Measurements from ENCODE around the gene ATP5MC2.
"Not testable (repeated sequence)": the region's sequence is repeated elsewhere in the genome, so short reads cannot be mapped to it uniquely, and the experiment has no call there.

The ATP5MC2 gene

DNA sequence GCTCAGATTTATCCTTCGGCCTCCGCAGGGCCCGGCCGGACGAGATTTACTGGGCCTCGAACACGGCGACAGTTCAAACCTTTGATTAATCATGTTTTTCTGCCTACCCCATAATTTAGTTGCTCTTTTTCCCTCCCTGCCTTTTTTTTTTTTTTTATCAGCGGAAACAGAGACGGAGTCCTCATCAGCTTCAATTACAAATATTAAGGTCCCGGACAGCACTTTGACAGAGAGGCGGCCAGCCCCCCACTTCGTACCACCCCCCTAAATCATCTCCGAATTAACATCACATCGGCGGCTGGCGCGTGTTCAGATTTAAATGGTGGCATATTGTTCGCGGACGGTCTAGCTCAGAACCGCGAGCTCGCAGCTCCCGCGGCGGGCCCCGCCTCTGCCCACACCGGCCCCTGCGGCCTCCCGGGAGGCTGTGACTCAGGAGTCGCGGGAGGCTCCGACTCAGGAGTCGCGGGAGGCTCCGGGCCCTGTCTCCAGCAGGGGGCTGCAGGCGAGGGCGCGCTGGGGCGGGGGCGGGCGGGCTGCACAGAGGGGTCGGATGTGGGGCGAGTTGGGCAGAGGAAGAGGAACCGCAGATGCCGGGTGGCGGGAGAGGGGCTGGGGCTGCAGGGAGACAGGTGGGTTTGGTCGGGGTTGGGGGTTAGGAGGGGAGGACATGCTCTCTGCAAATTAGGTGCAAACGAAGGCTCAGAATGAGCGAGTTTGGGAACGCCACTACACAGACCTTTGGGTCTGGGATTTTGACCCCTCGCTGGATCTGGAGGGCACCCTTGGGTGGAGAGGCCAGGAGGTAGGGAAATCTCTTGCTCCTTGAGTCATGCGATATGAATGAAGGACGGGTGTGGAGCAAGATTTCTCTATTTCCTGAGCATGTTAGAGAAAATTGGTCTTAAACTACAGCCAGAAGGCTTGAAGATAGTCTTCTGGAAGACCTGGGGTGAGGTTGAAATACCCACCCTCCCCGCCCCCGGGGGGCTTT is 19.6 kb upstream of the ATP5MC2 start:
- DNase-seq: peak in 14 of 56 donors; percentile 8 to 60 (median 22)

DNA sequence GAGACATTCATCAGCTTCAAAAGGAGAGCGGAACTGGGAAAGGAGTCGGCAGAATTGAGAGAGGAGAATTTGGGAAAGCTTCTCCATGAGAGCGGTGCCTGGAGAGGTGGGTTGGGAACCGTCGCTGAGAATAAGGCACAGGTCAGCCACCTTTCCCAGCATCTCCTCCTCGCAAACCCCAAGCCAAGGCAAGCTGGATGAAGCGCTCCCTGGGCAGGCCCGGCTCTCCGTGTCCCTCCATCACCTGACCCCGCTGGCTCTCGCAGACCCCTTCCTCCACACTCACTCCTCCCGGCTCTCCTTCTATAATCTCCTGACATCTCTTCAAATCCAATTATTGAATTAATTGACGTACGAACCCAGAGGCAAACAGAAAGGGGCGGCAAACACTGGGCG is 18.9 kb upstream of the ATP5MC2 start:
- no peak for DNase-seq

DNA sequence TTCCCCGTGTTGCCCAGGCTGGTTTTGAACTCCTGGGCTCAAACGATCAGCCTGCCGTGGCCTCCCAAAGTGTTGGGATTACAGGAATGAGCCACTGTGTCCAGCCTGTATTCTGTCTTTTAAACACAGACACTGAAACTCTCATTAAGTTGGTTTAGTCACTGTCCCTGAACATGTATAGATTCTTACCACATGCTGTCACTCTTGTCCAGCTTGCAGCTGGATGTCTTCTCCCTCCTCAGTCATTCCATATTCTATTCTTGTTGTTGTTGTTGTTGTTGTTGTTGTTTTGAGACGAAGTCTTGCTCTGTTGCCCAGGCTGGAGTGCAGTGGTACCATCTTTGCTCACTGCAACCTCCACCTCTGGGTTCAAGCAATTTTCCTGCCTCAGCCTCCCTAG is 12.3 kb upstream of the ATP5MC2 start:
- no peak for DNase-seq

DNA sequence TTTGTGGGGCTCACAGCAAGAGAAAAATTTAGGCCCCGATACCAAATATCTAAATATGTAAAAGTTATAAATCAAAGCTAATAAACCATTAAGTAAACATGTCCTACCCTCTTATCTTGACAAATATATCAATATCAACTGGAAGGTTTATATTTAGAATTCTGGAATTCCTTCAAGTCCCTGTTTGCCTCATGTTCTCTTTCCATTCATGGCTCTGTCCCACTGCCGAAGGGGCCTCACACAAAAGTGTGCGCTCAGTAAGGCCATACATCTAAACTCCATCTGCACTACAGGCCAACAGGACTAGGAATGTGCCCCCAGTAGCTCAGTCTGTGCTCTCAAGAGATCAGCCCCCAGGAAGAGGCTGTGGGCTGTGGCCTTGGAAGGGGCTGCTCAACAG is 10.6 kb upstream of the ATP5MC2 start:
- DNase-seq: no peak

DNA sequence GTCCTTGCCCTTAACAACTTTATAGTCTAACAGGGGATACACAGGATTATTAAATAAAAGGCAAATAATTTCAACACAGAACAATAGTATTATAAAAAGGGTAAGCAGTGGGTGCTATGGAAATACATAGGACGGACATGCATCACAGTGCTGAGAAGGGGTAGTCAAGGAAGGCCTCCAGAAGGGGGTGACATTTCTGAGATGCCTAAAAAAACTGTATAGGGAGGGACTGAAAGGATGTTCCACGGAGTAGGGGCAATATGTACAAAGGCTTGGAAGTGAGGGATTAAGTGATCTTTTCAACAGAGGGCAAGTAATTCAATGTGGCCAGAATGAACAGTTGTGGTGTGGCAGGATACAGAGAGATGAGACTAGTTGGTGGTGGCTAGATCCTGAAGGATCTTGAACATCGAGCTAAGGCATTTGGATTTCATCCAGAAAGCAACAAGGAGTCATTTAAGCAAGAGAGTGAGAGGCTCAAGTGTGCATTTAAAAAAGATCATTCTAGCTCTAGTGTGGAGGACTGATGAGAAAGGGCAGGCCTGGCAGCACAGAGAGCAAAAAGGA is 8.9 kb upstream of the ATP5MC2 start:
- DNase-seq: no peak

DNA sequence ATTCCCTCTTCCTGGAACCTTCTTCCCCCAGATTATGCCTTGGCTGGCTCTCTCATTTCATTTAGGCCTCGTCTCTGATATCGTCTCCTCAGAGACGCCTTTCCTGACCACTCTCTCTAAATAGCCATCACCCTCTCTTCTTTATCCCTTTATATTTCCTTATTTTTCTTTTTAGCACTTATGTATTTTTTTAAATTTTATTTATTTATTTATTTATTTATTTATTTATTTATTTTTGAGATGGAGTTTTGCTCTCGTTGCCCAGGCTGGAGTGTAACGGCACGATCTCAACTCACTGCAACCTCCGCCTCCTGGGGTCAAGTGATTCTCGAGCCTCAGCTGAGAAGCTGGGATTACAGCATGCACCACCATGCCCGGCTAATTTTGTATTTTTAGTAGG is 8.1 kb upstream of the ATP5MC2 start:
- DNase-seq: no peak

DNA sequence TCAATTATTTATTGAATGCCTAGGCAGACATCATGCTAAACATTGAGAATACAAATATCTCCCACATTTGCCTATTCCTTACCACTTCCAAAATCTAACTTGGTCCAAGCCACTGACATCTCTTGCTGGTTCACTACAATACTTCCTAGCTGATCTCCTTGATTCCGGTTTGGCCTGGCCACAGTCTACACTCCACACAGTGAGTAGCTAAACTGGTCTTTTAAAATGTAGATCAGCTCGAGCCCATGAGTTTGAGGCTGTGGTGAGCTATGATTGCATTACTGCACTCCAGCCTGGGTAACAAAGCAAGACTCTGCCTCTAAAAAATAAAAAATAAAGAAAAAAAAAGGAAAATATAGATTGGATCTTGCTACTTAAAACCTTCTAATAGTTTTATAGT is 7.6 kb upstream of the ATP5MC2 start:
- DNase-seq: no peak

DNA sequence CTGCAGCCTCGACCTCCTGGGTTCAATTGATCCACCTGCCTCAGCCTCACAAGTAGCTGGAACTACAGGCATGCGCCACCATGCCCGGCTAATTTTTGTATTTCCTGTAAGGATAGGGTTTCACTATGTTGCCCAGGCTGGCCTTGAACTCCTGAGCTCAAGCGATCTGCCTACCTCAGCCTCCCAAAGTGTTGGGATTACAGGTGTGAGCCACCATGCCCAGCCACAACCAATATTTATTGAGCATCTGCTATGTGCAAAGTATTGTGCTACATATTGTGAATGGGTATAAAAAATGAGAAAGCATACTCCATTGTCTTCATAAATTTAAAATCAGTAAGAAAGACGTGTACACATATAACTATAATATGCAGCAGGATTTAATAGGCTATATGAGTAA is 4.2 kb upstream of the ATP5MC2 start:
- not testable (repeated sequence) for DNase-seq

DNA sequence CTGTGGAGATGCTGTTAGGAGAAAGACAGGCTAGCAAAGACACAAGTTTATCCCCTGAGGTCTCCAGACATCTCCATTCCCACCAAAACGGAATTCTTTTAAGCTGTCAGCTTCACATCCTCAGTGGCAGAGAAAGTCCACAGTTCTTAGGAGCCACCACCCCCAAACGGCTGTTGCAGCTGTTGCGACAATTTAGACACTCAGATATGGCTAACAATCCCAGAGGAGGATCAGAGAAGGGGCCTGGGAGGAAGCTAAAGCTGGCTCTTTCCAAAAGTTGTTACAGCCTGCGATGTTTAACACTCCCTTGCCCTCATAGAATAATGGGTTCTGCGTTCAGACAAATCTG is 1.9 kb upstream of the ATP5MC2 start:
- peak in 23 of 56 donors; percentile 22 to 80 (median 52) for DNase-seq

DNA sequence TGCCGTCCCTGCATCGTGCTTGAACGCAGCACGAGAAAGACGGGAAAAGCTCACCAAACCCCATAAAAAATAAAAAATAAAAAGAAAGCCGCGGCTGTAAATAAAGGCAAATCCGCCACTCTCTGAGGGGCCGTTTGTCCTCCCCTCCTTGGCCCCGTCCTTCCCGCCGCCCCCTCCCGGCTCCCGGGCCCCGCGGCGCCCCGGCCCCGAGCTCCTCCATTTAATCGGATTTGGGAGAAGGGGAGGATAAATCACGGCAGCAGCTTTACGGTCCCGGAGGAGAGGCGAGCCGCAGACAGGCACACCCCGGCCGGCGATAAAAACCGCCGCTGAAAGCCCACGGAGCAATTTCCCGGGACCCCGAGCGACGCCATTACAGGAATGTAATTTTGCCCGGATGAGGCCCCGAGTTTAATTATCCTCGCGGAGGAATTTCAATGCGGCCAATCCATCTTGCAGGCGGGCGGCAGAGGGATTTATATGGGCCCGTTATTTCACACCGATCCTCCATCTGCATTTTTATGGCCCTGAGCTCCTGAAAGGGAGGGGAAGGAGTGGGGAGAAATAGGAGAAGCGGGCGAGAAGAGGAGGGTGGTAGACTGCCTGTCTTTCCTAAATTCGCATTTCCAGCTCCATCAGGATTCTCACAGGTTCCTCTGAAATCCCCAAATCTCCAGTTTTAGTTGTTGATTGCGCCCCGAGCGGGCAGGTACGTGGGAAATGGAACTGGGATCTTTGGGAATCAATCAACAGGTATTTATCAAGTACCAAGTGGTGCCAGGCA is 1.3 kb upstream of the ATP5MC2 start:
- DNase-seq: peak in 41 of 56 donors; percentile 16 to 80 (median 59)

DNA sequence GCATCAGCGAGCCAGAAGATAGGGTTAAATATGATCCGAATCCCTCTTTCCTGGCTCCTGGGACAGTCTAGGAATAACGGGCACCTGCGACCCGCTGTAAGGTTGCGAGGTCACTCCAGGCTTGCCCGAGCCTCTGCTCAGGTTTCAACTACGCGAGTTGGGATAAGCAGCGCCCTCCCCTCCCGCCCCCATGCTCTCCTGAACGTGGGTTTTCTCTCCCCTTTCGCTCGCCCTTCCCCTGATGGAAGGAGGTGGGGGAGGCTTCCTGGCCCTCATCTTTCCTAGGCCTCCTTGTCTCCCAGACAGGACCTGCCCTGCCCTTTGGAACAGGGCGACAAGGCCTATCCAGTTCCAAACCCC is 753 bp upstream of the ATP5MC2 start:
- peak in 44 of 56 donors; percentile 20 to 84 (median 70) for DNase-seq

DNA sequence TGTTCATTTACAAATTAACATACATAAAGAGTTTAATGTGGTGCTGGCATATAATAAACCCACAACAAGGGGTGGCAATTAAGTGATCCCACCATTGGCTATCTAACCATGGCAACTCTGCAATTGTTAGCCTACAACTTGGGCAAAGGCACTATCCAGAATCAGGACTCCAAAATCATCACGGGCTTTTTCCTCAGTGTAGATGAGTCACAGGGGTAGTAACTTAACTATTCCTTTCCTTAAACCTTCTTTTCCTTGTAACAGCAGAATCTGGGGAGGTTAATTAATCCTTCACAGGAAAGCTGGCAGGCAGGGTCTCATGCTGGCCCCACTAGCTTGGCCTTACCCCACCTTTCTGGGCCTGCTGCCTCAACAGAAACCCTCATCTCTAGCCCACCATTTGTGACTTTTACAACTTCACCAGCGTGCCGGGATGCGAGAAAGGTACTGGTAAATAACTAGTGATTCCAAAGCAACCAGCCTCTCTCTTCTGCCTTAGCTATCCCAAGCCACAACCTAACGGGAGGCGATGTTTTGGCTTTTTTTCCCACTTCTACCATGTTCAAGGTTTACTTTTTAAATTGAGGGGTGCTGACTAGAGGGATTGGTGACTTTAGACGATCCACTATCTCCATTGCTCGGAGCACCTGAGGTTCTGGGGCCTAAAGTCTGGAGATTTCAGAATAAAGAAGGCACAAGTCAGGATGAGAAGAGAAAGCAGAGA is 744 bp downstream of the ATP5MC2 start:
- no peak for DNase-seq

DNA sequence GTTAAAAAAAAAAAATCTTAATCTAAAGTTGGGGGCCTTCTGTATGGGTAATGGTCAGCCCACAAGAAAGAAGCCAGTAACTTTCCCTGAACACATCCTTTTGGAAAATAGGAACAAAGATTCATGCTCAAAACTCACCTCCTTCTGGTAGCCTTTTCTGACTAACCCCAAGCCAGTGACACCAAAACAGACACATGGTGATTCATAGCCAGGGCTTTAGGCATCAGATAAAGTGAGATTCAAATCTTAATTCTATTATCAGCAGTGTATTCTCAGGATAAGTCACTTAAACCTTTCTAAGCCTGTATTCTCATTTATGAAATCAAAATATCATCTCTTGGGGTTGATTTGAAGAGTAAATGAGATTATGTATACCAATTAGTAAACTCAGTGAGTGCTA is 4.9 kb downstream of the ATP5MC2 start:
- DNase-seq: no peak

DNA sequence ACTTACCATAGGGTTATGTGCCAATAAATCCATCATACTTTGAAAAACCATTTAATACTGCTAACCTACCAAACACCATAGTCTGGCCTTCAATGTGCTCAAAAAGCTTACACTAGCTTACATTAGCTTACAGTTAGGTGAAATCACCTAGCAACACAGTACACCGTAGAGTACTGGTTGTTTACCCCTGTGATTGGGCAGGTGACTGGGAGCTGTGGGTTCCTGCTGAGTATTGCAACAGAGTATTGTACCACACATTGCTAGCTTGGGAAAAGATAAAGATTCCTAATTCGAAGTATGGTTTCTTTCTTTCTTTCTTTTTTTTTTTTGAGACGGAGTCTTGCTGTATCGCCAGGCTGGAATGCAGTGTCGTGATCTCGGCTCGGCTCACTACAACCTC is 5.6 kb downstream of the ATP5MC2 start:
- no peak for DNase-seq

DNA sequence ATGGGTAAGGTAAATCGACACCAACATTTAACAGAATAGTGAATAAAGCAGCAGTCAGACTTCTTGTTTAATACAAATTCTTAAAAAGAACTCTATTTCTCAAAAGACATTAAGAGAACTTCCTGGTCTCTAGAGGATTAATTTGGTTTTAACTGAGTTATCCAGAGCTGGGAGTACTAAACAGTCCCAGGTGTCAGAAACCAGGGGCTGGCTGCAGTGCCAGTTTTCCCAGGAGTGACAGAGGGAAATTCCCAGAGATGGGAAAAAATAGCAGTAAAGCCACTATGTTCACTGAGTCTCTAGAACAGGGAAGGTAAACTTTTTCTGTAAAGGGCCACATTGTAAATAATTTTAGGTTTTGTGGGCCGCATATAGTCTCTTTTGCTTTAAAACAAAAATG is 8.8 kb downstream of the ATP5MC2 start:
- no peak for DNase-seq

DNA sequence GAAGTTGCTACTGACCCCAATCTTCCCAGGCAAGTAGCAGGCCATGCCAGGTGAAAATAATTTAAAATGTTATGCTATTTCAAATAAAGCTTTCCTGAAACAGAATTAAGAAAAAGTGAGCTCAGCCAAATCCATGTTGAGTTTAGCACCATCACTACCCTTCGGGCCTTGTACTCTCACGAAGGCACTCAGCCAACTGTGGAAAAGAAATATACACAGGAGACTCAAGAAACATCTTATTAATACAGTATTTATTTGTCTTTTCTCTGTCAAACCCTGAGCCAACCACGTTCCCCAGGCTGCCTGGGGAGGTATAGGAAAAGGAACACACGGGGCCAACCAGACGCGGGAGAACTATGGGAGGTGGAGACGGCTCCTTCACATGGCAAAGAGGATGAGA is 10.9 kb downstream of the ATP5MC2 start:
- no peak for DNase-seq

DNA sequence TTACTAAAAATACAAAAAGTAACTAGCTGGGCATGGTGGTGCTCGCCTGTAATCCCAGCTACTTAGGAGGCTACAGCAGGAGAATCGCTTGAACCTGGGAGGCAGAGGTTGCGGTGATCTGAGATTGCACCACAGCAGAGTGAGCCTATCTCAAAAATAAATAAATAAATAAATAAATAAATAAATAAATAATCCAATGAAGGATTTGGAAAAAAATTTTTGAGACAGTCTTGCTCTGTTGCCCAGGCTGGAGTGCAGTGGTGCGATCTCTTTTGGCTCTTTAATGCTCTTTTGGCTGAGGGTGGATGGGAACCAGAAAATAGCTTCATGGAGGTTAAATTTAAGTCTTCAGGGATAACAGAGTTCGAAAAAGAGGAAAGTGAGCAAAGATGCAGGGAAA is 11.7 kb downstream of the ATP5MC2 start:
- DNase-seq: no peak

DNA sequence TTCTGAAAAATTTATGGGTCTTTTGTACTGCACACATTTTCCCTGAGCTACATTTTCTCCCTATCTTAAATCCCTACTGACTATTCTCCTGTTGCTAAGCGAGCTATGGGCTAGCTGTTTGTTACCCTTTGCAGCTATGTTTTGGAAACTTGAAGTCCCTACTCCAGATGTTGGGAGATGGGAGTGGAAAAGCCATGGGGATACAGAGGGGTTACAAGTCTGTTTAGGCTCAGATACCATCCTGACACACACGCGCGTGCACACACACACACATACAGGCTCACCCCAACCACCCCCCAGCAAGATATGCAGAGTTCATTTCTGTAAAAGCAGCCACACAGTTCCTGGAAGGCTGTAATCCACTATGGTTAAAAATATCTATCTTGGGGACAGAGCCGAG is 15.8 kb downstream of the ATP5MC2 start:
- DNase-seq: peak in 2 of 56 donors; percentile 1 to 2

DNA sequence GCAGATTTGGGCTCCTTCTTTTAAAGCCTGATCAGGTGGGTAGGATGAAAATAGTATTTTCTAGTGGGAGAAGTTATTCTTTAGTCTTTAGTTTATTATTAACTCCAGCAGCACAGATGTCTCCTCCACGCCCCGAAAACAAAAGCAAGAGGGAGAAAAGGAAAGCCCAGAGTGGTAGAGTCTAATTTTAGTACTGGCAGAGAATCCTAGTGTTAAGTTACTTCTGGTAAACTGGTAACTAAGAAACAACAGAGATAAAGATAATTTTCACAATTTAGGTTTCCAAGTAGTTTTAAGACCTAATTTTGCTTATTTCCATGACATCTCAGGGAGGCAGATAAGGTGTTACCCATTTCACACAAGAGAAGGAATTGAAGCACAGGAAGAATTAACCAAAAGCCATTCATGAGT is 16.3 kb downstream of the ATP5MC2 start:
- no peak for DNase-seq

DNA sequence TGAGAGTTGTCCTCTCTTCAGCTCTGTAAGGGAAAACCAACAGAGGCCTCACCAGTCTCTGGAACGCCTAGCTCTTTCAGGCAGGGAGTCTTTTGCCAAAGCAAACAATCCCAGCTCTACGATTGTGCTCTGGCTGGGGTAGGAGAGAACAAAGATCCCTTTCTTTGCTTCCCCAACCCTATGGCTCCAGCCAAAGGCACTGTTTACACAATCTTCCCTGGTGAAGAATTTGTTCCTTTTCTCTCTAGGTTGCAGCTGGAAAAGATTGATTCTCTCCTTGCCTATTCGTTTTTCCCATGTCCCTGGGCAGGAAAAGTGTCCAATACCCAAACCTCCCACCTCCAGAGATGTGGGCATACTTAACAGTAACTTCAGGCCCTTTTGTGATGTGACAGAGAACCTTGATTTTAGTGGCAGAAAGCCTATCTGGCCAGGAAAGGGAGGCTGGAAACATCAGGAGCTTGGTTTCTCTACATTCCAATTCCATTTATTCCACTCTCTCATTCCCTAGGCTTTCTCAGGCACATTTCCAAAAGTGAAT is 16.8 kb downstream of the ATP5MC2 start:
- DNase-seq: peak in 53 of 56 donors; percentile 8 to 89 (median 69)

DNA sequence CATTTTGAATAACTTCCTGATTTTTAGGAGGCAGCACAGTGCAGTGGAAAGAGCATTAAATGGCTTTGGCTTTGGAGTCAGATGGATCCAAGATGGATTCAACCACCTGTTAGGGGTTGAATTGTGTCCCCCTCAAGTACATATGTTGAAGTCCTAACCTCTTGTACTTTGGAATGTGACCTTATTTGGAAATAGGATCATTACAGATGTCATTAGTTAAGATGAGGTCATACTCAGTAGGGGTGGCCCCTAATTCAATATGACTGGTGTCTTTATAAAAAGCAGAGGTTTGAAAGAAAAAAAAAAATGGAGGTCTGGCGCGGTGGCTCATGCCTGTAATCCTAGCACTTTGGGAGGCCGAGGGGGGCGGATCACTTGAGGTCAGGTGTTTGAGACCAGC is 18.8 kb downstream of the ATP5MC2 start:
- no peak for DNase-seq
